ENCODE data around the gene CHD6.

DNA sequence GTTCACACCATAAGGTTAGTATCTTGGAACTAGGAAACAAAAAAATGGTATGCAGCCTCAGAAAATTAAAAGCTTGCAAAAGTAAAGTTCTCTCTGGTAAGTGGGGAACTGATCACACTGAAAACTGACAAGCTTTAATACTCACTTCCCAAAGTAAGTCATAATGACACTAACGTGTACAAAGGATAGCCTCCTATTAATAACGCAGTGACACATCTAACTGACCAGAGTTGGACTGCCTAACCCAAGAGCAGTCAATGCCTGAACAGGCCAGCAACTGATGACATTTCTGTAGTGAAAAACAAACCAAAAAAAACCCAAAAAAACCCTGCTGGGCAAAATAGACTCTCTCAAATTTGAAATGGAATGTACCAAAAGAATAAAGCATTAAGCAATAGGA is 30.7 kb downstream of the CHD6 start:
- TF ChIP-seq, protein P1, sequence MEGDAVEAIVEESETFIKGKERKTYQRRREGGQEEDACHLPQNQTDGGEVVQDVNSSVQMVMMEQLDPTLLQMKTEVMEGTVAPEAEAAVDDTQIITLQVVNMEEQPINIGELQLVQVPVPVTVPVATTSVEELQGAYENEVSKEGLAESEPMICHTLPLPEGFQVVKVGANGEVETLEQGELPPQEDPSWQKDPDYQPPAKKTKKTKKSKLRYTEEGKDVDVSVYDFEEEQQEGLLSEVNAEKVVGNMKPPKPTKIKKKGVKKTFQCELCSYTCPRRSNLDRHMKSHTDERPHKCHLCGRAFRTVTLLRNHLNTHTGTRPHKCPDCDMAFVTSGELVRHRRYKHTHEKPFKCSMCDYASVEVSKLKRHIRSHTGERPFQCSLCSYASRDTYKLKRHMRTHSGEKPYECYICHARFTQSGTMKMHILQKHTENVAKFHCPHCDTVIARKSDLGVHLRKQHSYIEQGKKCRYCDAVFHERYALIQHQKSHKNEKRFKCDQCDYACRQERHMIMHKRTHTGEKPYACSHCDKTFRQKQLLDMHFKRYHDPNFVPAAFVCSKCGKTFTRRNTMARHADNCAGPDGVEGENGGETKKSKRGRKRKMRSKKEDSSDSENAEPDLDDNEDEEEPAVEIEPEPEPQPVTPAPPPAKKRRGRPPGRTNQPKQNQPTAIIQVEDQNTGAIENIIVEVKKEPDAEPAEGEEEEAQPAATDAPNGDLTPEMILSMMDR (IDR thresholded peaks at IDR 0.05), result no peak
- TF ChIP-seq POLR2A (IDR thresholded peaks at IDR 0.05), result no peak

All from testis (tissue), 2 donors.